Measurements from ENCODE around the gene TGFB2. TPM values are rescaled to one million over a fixed set of nuclear protein-coding genes. Genes with fewer than 3 reads are reported as not detected.

TGFB2 gene
- total and polyA plus RNA-seq, 4 donors = 0.21 to 0.75 (median 0.41) TPM

DNA sequence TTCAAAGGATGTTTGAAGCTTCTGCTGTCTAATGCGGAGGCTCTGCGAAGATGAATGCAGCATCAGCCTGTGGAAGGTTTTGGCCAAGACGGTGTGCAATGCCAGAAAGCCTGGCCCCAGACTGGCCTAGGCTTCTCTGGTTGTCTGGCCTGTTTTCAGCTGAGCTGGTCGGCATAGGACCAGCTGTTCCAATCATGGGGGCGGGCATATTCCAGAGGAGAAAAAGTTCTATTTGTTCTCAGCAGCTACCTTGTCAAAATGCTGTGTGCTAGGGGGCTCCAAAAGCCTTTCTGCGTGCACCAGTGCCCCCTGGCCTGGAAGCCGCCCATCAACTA, 57.6 kb downstream of the TGFB2 start:
- Histone ChIP-seq H3K27ac (ENCODE audit: low read depth in 1 of 2, low read length in 2 of 2) (no peak overlapping the region), H3K4me3 (ENCODE audit: low read depth in 1 of 3, low read length in 3 of 3) (no peak overlapping the region), H3K9ac (ENCODE audit: low read depth in 1 of 2, low read length in 2 of 2) (no peak overlapping the region), H3K36me3 (ENCODE audit: control insufficient read depth in 4 of 4, insufficient read depth in 3 of 4, low read depth in 1 of 4, low read length in 3 of 4) (no peaks in the 10 kb centered on the region), H3K9me3 (ENCODE audit: control insufficient read depth in 4 of 4, low read length in 3 of 4) (peaks cover 0 to 4% (median 2%) of the 10 kb centered on the region in 4 donors), H3K27me3 (ENCODE audit: control insufficient read depth in 4 of 4, insufficient read depth in 4 of 4, low read length in 3 of 4) (no peaks in the 10 kb centered on the region), H3K4me1 (ENCODE audit: control insufficient read depth in 4 of 4, insufficient read depth in 4 of 4, low read length in 3 of 4) (peaks cover 0 to 2% (median 0%) of the 10 kb centered on the region in 4 donors)
- 82% methylated on average over 7 of the region's 7 CpGs for WGBS
- DNase-seq (ENCODE audit: low spot score) = no peak
- TF ChIP-seq EGR1 (IDR thresholded peaks at IDR 0.05; ENCODE audit: low read depth in 2 of 2) = no peak
- TF ChIP-seq YY1 (IDR thresholded peaks at IDR 0.05) = no peak
- TF ChIP-seq TAF1 (conservative IDR thresholded peaks at IDR 0.05) = no peak
- no peak for TF ChIP-seq FOXA1 (IDR thresholded peaks at IDR 0.05)
- no peak for TF ChIP-seq SP1 (IDR thresholded peaks at IDR 0.05)

DNA sequence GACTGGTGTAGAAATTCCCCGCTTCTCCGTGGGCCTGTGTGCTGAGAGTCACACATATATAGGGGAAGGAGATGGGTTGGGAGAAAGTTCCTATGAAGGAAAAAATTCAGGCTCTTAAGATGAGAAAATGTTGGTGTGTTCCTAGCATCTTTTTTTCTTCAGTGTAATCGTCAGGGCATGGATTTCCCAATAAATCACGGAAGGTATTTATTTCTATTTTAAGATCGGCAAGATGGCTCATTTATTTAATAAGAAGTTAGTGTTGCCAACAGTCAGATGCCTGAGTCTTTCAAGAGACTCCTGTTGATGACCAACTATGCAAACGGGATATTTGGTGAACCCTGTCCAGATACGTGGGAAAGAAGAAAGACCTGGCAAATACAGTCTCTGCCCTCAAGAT, 58.2 kb downstream of the TGFB2 start:
- no peaks in the 10 kb centered on the region for H3K36me3 ChIP-seq (ENCODE audit: control insufficient read depth in 4 of 4, insufficient read depth in 3 of 4, low read depth in 1 of 4, low read length in 3 of 4)
- 88% methylated on average over 7 of the region's 7 CpGs for WGBS

More for the DNA sequence above, 58.2 kb downstream of the TGFB2 start:
- TF ChIP-seq NR2F2 (IDR thresholded peaks at IDR 0.05) (no peak), MAX (IDR thresholded peaks at IDR 0.05) (no peak), EGR1 (IDR thresholded peaks at IDR 0.05; ENCODE audit: low read depth in 2 of 2) (no peak), JUND (IDR thresholded peaks at IDR 0.05) (no peak), REST (IDR thresholded peaks at IDR 0.05) (no peak), RAD21 (IDR thresholded peaks at IDR 0.05) (no peak), YY1 (IDR thresholded peaks at IDR 0.05) (no peak), TAF1 (conservative IDR thresholded peaks at IDR 0.05) (no peak), ZBTB33 (IDR thresholded peaks at IDR 0.05) (no peak), GABPA (IDR thresholded peaks at IDR 0.05 in 1 of 2, conservative IDR thresholded peaks at IDR 0.05 in 1 of 2) (no peak), HNF4A (conservative IDR thresholded peaks at IDR 0.05) (no peak), FOXA1 (IDR thresholded peaks at IDR 0.05) (no peak), ATF3 (IDR thresholded peaks at IDR 0.05) (no peak)
- Histone ChIP-seq H3K4me1 (ENCODE audit: control insufficient read depth in 4 of 4, insufficient read depth in 4 of 4, low read length in 3 of 4) (no peaks in the 10 kb centered on the region), H3K9ac (ENCODE audit: low read depth in 1 of 2, low read length in 2 of 2) (no peak overlapping the region), H3K4me3 (ENCODE audit: low read depth in 1 of 3, low read length in 3 of 3) (no peak overlapping the region), H3K27ac (ENCODE audit: low read depth in 1 of 2, low read length in 2 of 2) (no peak overlapping the region), H3K9me3 (ENCODE audit: control insufficient read depth in 4 of 4, low read length in 3 of 4) (peaks cover 0 to 4% (median 2%) of the 10 kb centered on the region in 4 donors), H3K27me3 (ENCODE audit: control insufficient read depth in 4 of 4, insufficient read depth in 4 of 4, low read length in 3 of 4) (no peaks in the 10 kb centered on the region)
- DNase-seq (ENCODE audit: low spot score) = no peak

All from liver (tissue), 9 donors.